ENCODE results near the gene GALNT2. TPM values are rescaled to one million over a fixed set of nuclear protein-coding genes. Genes with fewer than 3 reads are reported as not detected.

GALNT2 gene
- total RNA-seq, 1 experiment from 2014 or later = 99.1 TPM

GRCh38 chr1:230148768-230149469, 81.9 kb downstream of the GALNT2 start:
- no peaks in the 10 kb centered on the region for H3K36me3 ChIP-seq (replicated peaks; ENCODE audit: control insufficient read depth, insufficient read depth, low read length)
- no peak for DNase-seq
- H3K27me3 ChIP-seq (ENCODE audit: control insufficient read depth, insufficient read depth, low read length) = no peaks in the 10 kb centered on the region
- no peak overlapping the region for H3K4me3 ChIP-seq (ENCODE audit: insufficient read depth, low read depth, low read length)

DNA sequence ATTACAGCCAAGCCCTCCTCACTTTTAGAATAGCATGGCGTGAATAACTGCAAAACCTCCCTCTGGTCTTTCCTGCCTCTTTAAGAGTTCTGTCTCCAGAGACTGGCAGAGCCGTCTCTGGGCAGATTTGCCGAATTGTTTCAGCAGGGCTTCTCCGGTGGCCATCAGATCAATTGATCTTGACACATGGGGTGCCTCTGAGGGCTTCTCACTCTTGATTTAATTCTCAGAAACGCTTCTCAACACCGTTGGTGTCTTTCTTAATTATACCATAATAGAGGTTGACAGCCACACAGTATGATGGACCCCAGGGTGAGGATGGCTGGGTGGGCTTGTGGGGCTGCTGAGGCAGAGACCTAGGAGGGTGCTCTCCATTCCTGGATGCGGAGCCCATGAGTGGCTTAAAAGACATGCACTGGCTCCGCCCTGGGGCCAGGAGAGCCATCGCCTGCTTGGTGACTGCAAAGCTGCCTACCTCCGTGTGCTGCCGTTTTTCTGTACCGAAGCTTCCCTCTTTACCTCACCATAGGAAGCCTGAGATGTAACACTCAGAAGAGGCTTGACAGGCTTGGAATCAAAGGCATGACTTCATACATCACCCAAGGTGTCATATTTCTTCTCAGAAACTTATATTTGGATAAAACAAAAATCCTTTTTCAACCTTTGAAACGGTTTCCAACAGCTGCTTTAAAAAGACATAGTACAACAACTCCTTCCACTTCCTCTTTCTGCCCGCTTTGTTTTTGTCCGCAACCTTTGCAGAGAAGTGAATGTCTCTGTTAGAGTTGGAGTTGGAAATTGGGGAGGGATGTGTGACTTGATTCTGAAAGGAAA, 82.9 kb downstream of the GALNT2 start:
- no peak overlapping the region for H3K4me3 ChIP-seq (ENCODE audit: insufficient read depth, low read depth, low read length)
- H3K27me3 ChIP-seq (ENCODE audit: control insufficient read depth, insufficient read depth, low read length) = no peaks in the 10 kb centered on the region
- DNase-seq = no peak
- no peaks in the 10 kb centered on the region for H3K36me3 ChIP-seq (replicated peaks; ENCODE audit: control insufficient read depth, insufficient read depth, low read length)

DNA sequence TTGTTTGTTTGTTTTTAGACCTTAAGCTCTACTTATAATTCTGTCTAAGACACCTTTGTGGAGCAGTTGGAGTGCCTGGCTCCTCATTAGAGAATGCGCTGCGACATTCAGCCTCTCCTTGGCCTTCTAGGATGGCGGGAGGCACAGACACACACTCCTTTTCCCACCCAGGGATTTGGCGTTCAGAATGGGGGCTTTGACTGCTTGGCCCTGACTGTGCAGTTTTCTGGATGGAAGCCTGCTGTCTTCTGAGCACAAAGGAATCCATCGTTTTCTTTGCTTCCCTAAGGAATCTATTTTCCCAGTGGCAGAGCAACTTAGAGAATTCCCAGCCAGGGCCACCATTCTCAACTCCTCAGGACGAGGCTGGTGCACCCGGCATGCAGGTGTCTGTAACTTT, 83.6 kb downstream of the GALNT2 start:
- H3K27me3 ChIP-seq (ENCODE audit: control insufficient read depth, insufficient read depth, low read length) = no peaks in the 10 kb centered on the region
- H3K36me3 ChIP-seq (replicated peaks; ENCODE audit: control insufficient read depth, insufficient read depth, low read length) = no peaks in the 10 kb centered on the region
- no peak overlapping the region for H3K4me3 ChIP-seq (ENCODE audit: insufficient read depth, low read depth, low read length)
- no peak for DNase-seq

- no peak for DNase-seq
- Histone ChIP-seq H3K36me3 (replicated peaks; ENCODE audit: control insufficient read depth, insufficient read depth, low read length) (no peaks in the 10 kb centered on the region), H3K4me3 (ENCODE audit: insufficient read depth, low read depth, low read length) (no peak overlapping the region), H3K27me3 (ENCODE audit: control insufficient read depth, insufficient read depth, low read length) (no peaks in the 10 kb centered on the region)
Measured at GRCh38 chr1:230151924-230152468, 85.0 kb downstream of the GALNT2 start.

DNA sequence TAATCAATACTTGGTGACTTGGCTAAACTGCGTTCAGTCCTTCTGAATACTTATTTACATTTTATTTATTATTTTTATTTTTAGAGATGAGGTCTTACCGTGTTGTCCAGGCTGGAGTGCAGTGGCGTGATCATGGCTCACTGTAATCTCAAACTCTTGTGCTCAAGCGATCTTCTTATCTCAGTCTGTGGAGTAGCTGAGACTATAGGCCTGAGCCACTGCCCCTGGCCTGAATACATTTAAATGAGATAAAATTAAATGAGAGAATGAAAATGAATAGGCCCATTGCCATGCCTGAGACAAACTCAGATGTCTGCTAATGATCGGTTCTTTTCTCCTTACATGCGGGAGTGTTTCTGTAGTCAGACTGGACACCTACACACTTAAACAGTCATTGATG, 86.0 kb downstream of the GALNT2 start:
- Histone ChIP-seq H3K27me3 (ENCODE audit: control insufficient read depth, insufficient read depth, low read length) (no peaks in the 10 kb centered on the region), H3K4me3 (ENCODE audit: insufficient read depth, low read depth, low read length) (no peak overlapping the region), H3K36me3 (replicated peaks; ENCODE audit: control insufficient read depth, insufficient read depth, low read length) (no peaks in the 10 kb centered on the region)
- DNase-seq = no peak

GRCh38 chr1:230153641-230154296, 86.7 kb downstream of the GALNT2 start:
- Histone ChIP-seq H3K27me3 (ENCODE audit: control insufficient read depth, insufficient read depth, low read length) (no peaks in the 10 kb centered on the region), H3K4me3 (ENCODE audit: insufficient read depth, low read depth, low read length) (no peak overlapping the region), H3K36me3 (replicated peaks; ENCODE audit: control insufficient read depth, insufficient read depth, low read length) (no peaks in the 10 kb centered on the region)
- DNase-seq = no peak

DNA sequence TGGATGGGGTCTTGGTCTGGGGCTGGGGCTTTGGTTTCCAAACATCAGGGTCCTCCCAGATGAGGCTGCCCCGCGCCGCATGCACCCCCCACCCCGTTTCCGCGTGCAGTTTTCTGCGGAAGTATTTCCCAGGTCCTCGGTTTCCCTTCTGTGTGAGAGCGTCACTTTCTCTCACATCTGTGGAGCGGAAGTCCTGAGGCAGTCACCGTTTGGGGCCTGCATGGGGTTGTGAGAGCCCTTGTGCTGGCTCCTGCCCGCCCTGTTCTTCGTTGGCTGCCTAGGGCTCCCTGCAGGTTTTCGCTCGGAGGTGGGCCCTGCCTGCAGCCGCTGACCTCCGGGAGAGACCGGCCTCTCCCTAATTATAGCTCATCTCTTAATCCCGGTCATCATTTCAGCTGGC, 88.0 kb downstream of the GALNT2 start:
- Histone ChIP-seq H3K4me3 (ENCODE audit: insufficient read depth, low read depth, low read length) (no peak overlapping the region), H3K27me3 (ENCODE audit: control insufficient read depth, insufficient read depth, low read length) (no peaks in the 10 kb centered on the region), H3K36me3 (replicated peaks; ENCODE audit: control insufficient read depth, insufficient read depth, low read length) (no peaks in the 10 kb centered on the region)
- no peak for DNase-seq

DNA sequence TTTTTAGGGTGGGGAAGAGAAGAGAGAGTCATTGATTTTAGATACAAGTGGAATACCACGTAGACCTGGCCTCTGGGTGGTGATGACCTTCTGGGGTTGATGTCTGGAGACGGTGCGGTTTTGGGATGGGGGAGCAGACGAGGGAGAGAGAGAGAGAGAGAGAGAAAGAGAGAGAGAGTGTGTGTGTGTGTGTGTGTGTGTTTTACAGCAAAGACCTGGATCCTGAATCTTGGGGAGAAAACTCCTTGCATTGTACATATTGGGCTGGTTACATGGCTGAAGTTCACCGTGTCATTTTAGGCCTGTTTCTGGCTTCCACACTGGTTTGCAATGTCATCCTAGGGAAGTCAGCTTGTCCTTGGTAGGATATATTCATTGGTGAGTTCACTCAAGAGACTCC, 89.0 kb downstream of the GALNT2 start:
- DNase-seq = no peak
- H3K36me3 ChIP-seq (replicated peaks; ENCODE audit: control insufficient read depth, insufficient read depth, low read length) = no peaks in the 10 kb centered on the region
- no peaks in the 10 kb centered on the region for H3K27me3 ChIP-seq (ENCODE audit: control insufficient read depth, insufficient read depth, low read length)
- H3K4me3 ChIP-seq (ENCODE audit: insufficient read depth, low read depth, low read length) = no peak overlapping the region

DNA sequence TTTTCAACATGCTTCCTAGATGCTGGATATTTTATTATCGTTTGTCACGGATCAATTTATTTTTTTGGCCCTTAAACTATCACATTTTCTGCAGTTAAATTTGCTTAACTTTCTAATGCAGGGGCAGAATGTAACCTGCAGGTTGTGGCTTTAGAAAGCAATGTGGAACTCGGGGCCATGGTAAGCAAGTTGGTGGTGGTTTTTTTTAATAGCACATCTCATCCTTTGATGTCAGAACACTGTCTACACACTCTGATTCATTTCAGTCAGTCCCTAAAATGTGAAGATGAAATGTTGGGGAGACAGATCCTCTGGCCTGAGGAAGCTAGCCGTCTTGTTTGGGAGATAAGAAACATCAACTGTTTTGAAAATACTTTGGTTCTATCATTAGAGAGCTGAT, 89.5 kb downstream of the GALNT2 start:
- H3K36me3 ChIP-seq (replicated peaks; ENCODE audit: control insufficient read depth, insufficient read depth, low read length) = no peaks in the 10 kb centered on the region
- H3K27me3 ChIP-seq (ENCODE audit: control insufficient read depth, insufficient read depth, low read length) = no peaks in the 10 kb centered on the region
- H3K4me3 ChIP-seq (ENCODE audit: insufficient read depth, low read depth, low read length) = no peak overlapping the region
- DNase-seq = no peak

GRCh38 chr1:230157420-230158390, 90.7 kb downstream of the GALNT2 start:
- DNase-seq = no peak
- H3K36me3 ChIP-seq (replicated peaks; ENCODE audit: control insufficient read depth, insufficient read depth, low read length) = no peaks in the 10 kb centered on the region

DNA sequence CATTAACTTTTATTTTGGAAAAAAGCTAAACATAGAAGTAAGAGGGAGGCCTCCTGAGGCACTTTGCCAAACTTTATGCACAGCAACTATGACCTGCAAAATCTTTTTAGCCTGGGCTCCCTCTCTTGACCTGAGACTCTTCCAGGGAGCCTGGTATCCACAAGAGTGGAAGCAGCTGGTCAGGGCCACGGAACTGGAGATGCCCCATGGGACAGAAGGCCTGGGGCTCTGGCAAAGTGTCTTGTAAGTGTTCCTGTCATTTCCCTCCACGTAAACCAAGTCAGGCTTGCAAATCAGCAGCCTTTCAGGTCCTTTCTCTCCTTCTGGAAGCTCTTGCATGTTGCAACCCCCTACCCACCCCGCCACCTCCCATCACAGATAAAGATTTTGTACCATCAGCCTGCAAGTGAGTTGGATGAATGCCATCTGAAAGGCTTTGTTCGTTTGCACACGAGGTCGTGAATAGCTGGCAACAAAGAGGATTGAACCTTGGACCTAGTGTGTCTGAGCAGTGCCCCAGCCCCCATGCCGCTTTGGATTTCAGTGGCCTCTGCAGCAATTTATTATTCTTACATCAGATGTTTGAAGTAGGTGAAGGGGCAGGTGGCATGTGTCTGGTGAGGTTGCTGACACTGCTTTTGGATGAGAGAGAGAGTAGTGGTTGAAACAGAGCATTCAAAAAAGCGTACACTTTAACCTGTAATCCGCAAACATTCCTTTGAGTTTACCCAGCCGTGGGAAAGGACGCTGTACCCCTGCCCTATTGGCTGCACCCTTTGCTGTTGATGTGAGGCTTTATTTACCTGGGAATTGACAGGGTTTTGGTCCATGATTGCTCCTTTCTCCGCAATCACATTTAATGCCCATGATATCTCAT, 91.6 kb downstream of the GALNT2 start:
- H3K36me3 ChIP-seq (replicated peaks; ENCODE audit: control insufficient read depth, insufficient read depth, low read length) = no peaks in the 10 kb centered on the region
- DNase-seq = no peak
- H3K4me3 ChIP-seq (ENCODE audit: insufficient read depth, low read depth, low read length) = no peak overlapping the region
- H3K27me3 ChIP-seq (ENCODE audit: control insufficient read depth, insufficient read depth, low read length) = no peaks in the 10 kb centered on the region

More at GRCh38 chr1:230157420-230158390, 90.7 kb downstream of the GALNT2 start:
- Histone ChIP-seq H3K4me3 (ENCODE audit: insufficient read depth, low read depth, low read length) (no peak overlapping the region), H3K27me3 (ENCODE audit: control insufficient read depth, insufficient read depth, low read length) (no peaks in the 10 kb centered on the region)

DNA sequence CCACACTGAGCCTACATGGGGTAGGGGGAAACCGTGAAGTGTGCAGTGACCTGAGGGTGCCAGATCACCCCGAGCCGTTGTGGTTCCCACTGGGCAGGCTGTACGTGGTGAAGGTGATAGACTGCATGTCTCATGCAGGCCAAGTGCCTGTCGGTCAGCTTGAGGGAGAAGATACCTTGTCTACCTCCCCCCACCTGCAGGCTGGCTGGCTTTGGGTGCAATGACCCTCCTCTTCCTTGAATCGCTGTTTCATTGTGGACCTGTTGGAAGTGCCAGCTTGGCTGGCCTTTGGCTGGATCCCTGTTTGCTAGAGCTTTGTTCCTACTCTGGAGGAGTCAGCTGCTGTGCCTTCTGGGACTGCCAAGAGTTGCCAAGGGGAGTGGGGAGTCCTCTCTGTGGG, 92.5 kb downstream of the GALNT2 start:
- H3K36me3 ChIP-seq (replicated peaks; ENCODE audit: control insufficient read depth, insufficient read depth, low read length) = no peaks in the 10 kb centered on the region
- H3K27me3 ChIP-seq (ENCODE audit: control insufficient read depth, insufficient read depth, low read length) = no peaks in the 10 kb centered on the region
- no peak for DNase-seq
- no peak overlapping the region for H3K4me3 ChIP-seq (ENCODE audit: insufficient read depth, low read depth, low read length)
